Stimulated activated CD4-positive, alpha-beta T cell treated with anti-CD3 and anti-CD28 coated beads, TNF-alpha, amount 100 ng/mL, for 24 hours (primary cell): Measurements from ENCODE around the gene RANGAP1.
A peak's percentile ranks its signal among the peaks of the same experiment; 100 is the strongest.

Experiments
- DNase-seq, 3 experiments: peaks; one replicate each; pipeline ENCODE4 v3.0.0-alpha.2; 2020; ENCODE audit warnings: low read depth in 3 of 3

RANGAP1 gene

DNA sequence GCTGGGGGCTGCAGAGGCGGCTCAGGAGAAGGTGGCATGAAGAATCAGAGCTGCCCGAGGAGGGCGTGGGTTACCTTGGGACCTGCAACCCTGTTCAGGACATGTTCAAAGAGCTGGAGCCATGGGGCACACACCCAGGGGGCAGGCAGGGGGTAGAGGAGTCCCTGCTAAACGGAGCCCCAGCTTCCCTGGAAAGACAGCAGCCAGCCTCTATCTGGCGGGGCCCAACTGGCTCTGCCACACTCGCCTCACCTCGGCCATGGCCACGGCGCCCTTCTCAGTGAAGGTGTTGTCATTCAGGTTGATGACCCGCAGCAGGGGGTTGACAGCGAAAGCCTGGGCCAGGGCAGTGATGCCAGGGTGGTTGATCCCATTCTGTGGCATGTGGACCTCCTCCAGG lies 28.3 kb downstream of the RANGAP1 start:
- no peak for DNase-seq

DNA sequence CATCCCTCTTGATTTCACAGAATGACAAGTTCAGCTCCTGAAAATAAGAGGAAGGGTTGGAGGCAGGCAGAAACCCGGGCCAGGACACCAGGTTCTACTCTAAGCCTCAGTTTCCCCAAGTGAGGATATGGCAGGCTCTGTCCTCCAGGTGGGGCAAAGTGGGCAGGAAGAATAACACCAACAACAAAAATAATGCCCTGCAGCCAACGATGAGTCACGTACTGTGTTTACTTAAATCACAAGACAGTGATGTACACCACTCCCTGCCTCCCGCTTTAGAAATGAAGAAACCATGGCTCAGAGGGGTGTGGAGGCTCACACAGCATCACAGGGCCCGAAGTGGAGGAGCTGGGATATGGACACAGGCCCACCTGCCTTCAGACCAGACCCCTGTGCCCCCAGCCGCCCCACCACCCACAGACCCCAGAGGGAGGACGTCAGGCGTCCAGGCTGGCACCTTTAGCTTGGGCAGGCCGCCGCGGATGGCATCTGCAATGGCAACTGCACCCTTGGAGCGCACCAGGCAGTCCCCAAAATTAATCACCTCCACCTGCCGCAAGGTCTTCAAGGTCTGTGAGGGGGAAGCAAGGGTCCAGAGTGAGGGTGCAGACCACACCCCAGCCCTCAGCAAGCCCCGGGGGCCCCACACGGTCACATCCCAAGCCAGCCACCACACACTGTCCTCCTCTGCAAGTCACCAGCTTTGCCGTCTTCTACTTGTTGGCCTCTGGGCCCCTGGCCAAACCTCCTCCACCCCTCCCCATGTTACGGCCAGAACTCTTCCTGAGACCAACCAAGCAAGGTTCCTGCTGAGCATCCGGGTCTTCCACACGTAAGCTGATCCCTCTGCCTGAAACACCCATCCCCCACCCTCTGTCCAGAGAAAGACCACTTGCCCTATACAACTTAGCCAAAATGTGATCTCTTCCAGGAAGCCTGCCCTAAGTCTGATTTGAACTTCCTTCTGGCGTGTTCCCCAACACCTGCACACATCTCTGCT lies 29.4 kb downstream of the RANGAP1 start:
- no peak for DNase-seq

DNA sequence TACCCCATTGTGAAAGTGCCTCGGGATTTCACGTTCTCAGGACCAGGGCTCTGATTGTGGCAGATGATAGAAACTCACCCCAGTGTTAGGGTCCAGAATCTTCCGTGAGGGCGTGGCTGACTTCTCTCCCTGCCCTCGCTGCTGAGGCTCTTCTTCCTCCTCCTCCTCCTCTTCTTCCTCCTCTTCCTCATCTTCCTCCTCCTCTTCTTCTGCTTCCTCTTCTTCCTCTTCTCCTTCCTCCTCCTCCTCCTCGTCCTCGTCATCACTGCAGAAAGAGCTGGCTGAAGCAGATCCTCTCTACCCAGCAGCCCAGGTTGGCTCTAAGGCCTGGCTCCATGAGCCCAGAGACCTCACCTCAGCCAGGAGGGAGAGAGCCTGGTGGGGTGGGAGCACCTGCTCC lies 31.8 kb downstream of the RANGAP1 start:
- no peak for DNase-seq

DNA sequence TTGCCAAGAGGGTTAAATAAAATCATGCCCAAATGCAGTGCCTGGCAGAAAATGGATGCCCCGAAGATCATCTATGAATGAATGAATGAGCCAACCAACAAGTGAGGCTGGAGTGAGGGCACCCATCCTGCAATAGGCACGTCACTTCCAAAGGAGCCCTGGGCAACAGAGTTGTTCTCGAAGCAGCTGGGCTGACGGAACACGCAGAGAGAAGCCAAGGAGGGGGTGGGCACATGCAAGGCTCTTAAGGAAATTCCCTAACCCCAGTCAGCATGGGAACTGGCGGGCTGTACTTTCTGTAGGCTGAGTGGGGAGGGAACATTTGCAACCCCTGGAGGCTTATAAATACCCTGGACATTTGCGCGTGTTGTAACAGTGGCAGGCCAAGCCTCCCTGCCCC lies 33.6 kb downstream of the RANGAP1 start:
- DNase-seq, result no peak

DNA sequence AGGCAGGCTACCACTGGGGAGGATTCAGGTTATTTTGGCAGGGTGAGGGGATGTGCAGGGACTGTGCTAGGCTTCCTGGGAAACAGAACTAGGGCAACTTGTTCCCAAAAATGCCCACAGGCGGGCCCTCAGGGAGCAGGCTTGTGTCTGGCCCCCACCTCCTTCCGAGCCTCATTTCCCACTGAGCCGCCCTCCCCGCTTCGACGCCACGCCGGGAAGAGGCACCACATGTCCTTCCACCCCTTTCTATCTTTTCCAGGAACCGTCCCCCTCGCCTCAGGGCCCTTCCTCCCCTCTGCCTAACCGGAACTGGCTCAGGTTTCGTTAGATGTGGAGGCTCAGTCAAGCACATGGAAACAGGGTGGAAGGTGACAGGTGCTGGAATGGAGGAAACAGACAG lies 35.9 kb downstream of the RANGAP1 start:
- no peak for DNase-seq

DNA sequence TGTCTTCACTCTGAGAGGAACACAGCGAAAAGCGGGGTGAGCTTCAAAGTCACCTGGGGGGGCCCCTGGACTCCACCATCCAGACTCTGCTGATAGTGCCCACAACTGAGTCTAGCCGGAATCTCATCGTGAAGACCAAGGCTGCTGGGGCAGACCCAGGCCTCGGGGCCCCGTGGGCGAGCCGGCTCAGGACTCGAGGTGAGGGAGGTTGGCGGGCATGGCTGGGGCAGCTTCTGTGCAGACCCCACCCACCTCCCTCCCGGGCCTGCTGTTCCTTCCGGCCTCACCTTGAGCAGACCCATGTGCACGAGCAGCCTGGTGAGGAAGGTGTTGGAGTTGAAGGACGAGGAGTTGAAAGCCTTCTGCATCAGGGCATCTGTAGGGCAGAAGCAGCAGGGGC lies 36.5 kb downstream of the RANGAP1 start:
- DNase-seq, result no peak

DNA sequence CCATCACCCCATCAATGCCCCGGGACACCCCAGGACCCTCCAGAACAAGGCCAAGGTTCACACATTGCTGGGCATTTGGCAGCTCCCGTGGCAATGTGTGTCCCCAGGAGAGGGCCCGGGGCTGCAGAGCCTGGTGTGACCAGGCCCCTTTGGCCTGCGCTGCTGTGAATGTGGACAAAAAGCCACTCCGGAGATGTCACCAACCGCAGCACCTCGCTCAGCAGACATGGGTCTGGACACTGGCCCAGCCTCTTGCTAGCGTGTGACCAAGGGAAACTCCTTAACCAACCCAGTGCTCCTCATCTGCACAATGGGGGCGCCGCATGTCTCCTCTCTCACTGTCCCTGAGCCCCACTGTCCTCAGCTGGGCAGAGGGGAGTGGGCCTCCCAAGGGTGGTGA lies 37.2 kb downstream of the RANGAP1 start:
- DNase-seq, result no peak

DNA sequence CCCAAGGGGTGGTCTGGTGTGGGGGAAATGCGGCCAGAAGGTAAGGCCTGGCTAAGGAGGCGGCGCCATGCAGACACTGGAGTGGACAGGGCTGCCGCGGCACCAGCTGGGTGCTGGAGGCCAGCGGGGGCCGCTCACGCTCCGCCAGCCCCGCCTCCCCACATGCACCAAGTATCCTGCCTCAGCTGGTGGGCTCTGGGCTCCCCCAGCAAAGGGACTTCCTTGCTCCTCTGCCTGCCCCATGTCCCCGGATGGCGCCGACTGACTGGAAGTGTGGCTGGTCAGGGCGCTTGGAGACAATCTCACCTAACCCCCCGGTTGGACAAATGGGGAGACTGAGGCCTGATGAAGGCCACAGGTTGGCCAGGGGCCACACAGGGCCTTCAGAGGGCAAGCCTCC lies 37.7 kb downstream of the RANGAP1 start:
- DNase-seq, result no peak

DNA sequence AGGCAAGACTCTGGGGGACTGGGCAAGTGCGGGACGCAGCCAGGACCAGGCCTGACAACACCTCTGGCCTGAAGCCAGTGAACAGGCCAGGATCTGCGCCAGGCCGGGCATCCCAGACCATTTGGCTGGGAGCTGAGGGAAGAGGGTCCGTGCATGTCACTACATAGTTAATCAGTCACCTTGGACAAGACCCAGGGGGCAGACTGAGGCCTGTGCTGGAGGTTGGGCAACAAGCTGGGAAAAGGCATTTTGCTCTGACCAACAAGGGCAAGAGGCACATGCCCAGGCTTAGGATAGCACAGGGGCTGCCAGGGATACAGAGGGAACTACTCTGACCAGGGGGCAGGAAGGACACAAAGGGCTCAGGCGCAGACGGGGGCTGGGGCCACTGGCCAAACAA lies 38.3 kb downstream of the RANGAP1 start:
- no peak for DNase-seq

DNA sequence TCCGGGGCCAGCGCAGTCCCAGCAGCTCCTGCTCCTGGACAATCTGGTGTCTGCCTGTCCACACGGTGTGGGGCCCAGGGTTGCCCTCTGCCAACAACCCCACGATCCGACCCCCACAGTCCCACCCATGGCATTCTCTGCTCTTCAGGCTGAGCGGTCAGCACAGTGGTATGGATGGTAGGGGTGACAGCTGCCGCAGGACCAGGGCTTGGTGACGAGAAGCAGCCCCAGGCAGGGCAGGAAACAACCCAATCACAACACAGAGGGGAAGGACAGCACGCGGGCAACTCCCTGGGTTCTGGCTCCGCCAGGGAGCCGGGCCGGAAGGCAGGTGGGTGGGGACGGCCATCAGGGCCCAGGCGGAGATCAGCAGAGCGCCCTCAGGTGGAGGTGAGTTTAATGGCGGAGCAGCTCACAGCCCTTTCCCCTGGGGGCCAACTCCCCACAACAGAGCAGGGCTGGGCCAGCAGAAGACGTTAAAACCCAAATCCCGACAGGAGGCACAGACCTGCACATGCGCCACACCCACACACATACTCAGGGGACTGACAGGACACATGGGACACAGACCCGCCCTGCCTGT lies 40.0 kb downstream of the RANGAP1 start:
- no peak for DNase-seq

DNA sequence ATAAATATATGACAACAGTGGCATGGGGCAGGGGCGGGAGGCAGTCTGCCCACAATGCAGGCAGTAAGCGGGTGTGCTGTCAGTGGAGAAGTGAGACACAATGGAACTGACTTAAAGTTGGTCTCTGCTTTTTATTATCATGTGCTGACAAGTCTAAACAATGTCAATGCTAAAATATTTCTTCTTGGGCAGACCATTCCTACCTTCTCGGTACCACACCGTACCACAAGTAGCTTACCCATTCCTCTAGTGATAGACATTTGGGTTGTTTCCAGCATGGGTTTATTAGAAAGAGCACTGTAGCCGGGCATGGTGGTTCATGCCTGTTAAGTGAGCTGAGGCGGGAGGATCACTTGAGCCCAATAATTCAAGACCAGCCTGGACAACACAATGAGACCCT lies 42.6 kb downstream of the RANGAP1 start:
- DNase-seq, result no peak

DNA sequence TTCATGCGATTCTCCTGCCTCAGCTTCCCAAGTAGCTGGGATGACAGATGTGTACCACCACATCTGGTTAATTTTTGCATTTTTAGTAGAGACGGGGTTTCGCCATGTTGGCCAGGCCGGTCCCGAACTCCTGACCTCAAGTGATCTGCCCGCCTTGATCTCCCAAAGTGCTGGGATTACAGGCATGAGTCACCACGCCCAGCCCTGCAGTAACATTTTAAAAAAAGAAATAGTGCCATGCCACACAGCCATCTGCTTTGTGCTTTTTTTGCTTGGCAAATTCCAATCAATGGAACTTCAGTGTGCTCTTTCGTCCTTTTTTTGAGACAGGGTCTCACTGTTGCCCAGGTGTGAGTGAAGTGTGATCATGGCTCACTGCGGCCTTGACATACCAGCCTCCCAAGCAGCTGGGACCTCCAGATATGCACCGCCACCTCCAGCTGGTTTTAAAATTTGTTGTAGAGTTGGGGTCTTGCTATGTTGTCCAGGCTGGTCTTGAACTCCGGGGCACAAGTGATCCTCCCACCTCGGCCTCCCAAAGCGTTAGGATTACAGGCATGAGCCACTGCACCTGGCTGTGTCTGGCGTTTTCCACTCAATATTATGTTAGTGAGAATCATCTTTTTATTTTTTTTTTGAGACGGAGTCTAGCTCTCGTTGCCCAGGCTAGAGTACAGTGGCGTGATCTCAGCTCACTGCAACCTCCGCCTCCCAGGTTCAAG lies 43.4 kb downstream of the RANGAP1 start:
- DNase-seq, result no peak

DNA sequence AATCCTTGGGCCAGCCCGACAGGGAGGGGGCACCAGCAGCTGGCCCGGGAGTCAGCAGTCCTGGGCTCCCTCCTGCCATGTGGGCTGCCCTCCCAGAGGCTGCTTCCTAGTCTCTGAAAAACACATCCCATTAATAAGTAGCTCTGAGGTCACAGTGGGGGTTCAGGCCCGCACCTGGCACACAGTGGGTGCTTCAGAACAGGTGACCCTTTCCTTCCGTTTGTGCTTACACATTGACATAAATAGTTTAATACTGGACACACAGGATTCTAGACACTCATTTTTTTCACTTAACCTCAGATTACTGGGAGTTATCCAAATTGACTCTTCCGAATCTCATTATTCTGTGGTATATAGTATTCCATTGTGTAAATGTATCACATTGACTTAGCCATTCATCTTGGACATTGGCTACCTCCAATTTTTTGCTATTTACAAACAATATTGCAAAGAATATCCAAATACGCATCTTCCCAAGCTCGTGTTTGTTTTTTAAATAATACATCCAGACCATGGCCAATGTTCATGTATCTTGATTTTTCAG lies 44.8 kb downstream of the RANGAP1 start:
- no peak for DNase-seq

DNA sequence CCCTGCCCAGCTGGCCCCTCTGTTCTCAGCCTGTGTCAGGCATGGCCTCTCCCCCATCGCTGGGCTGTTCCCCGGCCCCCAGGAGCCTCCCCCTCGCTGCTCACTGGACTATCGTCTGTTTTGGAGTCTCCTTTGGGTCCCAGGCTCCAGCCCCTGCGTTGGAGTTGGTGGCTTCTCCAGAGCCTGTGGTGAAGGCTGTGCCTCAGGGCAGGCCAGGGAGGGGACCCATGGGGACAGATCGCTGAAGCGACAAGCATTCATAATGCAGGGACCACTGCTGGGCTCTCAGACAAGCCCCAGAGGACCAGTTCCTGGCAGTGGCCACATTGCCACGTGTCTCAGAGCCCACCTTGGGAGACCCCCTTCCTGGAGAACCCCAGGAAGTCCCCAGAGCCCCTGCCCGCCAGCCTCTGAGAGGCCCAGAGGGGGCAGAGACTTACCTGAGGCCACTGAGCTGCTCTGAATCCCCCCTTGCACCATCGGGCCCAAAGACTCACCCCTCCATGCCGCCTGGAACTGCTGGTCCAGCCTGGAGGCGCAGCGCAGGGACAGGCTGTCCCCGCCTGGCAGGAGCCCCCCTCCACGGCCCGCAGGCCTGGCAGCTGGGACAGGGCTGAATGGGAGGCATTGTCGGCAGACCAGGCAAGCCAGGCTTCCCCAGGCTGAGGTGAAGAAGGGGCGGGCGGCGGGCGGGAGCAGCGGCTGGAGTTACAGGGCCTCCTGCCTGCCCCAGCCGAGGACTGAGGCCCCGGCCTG lies 45.4 kb downstream of the RANGAP1 start, which contains the start of gene CHADL:
Gene CHADL, minus strand, starts transcription at position 555 of the 756 bp plus-strand sequence. Its CDS starts 50 bp downstream, at position 505.
- no peak for DNase-seq

DNA sequence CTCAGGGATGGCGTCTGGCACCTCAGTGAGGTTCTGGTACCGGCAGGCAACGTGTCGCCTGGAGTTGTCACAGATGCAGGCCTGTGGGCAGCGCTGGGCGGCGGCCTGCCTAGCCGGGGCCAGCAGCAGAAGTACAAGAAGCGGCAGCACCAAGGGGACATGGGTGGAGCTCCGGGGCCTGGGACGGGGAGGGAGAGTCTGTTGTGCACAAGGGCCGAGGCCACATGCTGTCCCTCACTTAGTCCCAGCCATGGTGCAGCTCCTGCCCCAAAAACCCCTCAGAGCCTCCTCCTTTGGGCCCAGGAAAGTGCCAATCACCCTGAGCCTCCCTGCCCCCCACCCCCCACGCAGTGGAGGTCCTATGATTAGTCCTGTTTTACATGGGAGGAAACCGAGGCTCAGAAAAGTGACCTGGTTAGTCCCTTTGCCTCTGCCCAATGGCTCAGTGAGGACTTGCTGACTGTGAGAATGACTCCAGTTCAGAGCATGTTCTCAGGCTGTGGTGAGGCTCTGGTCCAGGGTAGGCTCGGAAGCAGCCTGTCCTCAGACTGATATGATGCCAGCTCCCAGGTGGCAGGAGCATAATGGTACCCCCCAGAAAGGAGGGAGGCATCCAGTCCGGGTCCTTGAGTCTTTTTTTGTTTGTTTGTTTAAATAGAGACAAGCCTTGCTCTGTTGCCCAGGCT lies 46.4 kb downstream of the RANGAP1 start:
- DNase-seq, result no peak

DNA sequence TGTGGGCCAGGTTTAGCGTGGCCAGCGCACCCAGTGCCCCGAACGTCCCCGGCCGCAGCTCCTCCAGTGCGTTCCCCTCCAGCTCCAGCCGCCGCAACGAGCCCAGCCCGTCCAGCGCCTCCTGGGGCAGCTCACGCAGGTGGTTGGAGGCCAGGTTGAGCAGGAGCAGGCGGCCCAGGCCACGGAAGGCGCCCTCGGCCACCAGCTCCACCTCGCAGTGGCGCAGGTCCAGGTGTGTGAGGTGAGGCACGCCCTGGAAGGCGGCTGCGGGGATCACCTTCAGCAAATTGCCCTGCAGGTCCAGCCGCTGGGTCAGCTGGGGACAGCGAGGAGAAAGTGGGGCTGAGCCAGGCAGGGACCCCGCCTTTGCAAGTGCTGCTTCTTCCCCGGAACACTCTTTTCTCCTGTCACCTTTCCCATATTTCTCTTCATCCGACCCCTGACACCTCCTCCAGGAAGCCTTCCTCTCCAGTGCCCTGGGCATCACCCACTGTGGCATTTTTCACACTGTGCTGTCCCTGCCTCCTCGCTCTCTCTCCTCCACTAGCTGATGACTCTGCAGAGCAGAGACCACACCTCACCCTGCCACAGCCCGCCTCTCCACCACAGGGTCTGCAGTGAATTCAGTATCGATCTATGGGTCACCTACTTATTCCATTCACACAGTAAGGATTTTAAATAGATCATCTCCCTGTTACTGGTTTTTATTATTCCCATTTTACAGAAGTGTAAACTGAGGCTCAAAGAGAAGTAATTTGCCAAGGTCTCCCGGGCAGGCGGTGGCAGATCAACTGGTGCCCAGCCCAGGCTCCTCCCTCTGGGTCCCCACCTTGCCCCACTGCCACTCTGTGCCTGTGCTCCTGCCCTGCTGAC lies 47.2 kb downstream of the RANGAP1 start:
- DNase-seq, result no peak

DNA sequence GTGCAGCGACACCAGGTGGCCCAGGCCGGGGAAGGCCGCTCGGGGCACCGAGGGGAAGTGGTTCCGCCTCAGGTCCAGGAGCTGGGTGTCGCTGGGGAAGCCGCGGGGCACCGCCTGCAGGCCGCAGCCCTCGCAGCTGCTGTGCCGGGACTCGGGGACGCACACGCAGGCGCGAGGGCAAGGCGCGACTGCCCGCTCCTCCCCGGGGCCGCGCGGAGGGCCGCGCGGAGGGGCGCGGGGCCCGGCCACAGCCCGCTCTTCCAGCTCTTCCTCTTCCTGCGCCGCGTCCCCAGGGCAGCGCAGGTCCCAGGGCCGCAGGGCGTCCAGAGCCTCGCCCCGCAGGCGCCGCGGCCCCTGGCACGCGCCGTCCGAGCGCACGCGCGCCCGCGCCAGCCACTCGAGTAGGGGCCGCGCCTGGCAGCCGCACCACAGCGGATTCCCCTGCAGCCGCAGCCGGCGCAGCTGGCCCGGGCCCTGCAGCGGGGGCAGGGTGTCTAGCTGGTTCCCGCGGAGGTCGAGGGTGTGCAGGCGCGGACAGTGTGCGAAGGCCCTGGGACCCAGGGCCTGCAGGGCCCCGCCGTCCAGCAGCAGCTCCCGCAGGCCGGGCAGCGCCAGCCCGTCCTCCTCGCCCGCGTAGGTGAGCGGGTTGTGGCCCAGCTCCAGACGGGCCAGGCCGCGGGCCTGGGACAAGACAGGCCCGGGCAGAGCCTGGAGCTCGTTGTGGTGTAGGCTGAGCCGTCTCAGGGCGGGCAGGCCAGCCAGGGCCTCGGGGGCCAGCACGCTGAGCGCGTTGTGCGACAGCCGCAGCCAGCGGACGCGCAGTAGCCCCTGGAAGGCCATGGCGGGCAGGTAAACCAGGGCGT lies 48.0 kb downstream of the RANGAP1 start:
- DNase-seq, result peak; percentile 57 to 82 (median 58)

DNA sequence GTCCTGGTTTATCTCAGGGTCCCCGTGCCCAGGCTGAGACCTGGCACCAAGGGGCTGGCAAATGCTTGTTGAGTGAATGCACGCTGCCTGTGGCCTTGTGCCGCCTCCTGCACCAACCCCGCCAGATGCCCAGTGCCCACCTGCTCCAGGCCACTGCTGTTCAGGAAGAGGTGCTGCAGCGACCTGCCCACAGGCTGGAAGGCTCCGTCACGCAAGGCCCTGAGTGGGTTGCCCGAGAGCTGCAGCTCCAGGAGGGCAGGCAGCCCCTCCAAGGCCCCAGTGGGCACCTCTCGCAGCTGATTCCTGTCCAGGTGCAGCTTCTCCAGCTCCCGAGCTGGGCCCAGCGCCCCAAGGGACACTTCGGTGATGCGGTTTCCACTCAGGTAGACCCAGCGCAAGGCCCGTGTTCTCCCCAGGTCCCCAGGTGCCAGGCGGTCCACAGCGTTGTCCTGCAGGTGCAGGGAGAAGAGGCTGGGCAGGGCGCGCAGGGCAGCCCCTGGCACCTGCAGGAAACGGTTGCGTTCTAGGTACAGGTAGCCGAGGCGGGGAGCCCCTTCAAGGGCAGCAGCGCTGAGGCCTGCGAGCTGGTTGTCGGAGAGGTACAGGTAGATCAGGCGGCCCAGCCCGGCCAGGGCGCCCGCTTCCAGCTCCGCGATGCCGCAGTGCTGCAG lies 48.8 kb downstream of the RANGAP1 start:
- no peak for DNase-seq
